ENCODE data around the gene PDE4D. TPM values are rescaled to one million over a fixed set of nuclear protein-coding genes. Genes with fewer than 3 reads are reported as not detected.

The PDE4D gene
- total RNA-seq, 1 experiment from 2014 or later, result 3.6 TPM

DNA sequence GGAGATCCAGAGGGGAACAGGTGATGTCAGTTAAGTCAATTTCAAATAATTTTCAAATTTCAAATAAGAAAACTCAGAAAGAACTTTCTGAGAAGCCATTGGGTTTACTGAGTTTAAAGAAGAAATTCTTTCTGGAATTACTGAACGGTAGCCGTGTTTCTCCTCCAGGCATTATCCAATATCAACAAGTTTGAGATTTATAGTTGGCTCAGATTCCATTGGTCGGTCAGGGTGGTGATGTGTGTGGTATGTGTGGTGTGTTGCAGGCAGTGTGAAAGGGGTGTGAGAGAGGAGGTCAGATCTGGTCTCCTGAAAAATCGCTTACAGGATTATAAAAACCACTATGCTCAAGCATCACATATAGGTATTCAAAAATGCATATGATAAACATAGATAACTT is 60.1 kb downstream of the PDE4D start:
- intact Hi-C loops (cut with micrococcal nuclease), result no loop called here
- H3K27me3 ChIP-seq (ENCODE audit: low read length), result peaks cover 18% of the 10 kb centered on the region; the same call in 1 of the 2 replicates
- H3K4me1 ChIP-seq (ENCODE audit: insufficient read depth, low read length), result no peaks in the 10 kb centered on the region
- ATAC-seq, result no peak
- no peak for DNase-seq
- H3K9me3 ChIP-seq (ENCODE audit: low read length), result no peaks in the 10 kb centered on the region
- H4K20me1 ChIP-seq (ENCODE audit: low read length), result no peaks in the 10 kb centered on the region
- H3K79me2 ChIP-seq (ENCODE audit: low read length), result no peaks in the 10 kb centered on the region
- TF ChIP-seq EZH2phosphoT487 (IDR thresholded peaks at IDR 0.05; ENCODE audit: borderline replicate concordance, low read length) (no peak), EZH2 (IDR thresholded peaks at IDR 0.05; ENCODE audit: low read length, unreplicated experiment) (no peak)
- TF ChIP-seq, protein P1, sequence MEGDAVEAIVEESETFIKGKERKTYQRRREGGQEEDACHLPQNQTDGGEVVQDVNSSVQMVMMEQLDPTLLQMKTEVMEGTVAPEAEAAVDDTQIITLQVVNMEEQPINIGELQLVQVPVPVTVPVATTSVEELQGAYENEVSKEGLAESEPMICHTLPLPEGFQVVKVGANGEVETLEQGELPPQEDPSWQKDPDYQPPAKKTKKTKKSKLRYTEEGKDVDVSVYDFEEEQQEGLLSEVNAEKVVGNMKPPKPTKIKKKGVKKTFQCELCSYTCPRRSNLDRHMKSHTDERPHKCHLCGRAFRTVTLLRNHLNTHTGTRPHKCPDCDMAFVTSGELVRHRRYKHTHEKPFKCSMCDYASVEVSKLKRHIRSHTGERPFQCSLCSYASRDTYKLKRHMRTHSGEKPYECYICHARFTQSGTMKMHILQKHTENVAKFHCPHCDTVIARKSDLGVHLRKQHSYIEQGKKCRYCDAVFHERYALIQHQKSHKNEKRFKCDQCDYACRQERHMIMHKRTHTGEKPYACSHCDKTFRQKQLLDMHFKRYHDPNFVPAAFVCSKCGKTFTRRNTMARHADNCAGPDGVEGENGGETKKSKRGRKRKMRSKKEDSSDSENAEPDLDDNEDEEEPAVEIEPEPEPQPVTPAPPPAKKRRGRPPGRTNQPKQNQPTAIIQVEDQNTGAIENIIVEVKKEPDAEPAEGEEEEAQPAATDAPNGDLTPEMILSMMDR (conservative IDR thresholded peaks at IDR 0.05; ENCODE audit: low read depth, low read length), result no peak
- H3K36me3 ChIP-seq (ENCODE audit: low read depth, low read length), result no peaks in the 10 kb centered on the region
- no peak overlapping the region for H3K4me2 ChIP-seq (ENCODE audit: low read length)
- ChIA-PET POLR2A (ENCODE audit: unreplicated experiment) (no interaction called here), CTCF (no interaction called here)
- no peaks in the 10 kb centered on the region for H3F3A ChIP-seq (ENCODE audit: low read length, unreplicated experiment)
- H2AFZ ChIP-seq (ENCODE audit: low read length), result no peak overlapping the region
- H3K9ac ChIP-seq (ENCODE audit: low read length), result no peak overlapping the region
- H3K27ac ChIP-seq (ENCODE audit: low read length), result no peak overlapping the region
- BruUV-seq (replicated peaks), result no TSS peak
- H3K9me2 ChIP-seq (replicated peaks; ENCODE audit: low read length), result no peaks in the 10 kb centered on the region
- H3K4me3 ChIP-seq (ENCODE audit: low read length), result no peak overlapping the region

- Histone ChIP-seq H3F3A (ENCODE audit: low read length, unreplicated experiment) (no peaks in the 10 kb centered on the region), H3K27ac (ENCODE audit: low read length) (no peak overlapping the region), H4K20me1 (ENCODE audit: low read length) (no peaks in the 10 kb centered on the region), H3K9ac (ENCODE audit: low read length) (no peak overlapping the region), H3K27me3 (ENCODE audit: low read length) (peaks cover 18% of the 10 kb centered on the region; the same call in 1 of the 2 replicates), H3K79me2 (ENCODE audit: low read length) (no peaks in the 10 kb centered on the region), H3K9me3 (ENCODE audit: low read length) (no peaks in the 10 kb centered on the region), H3K4me1 (ENCODE audit: insufficient read depth, low read length) (no peaks in the 10 kb centered on the region), H3K9me2 (replicated peaks; ENCODE audit: low read length) (no peaks in the 10 kb centered on the region), H3K4me3 (ENCODE audit: low read length) (no peak overlapping the region), H2AFZ (ENCODE audit: low read length) (no peak overlapping the region), H3K4me2 (ENCODE audit: low read length) (no peak overlapping the region), H3K36me3 (ENCODE audit: low read depth, low read length) (no peaks in the 10 kb centered on the region)
- TF ChIP-seq, protein P1 (conservative IDR thresholded peaks at IDR 0.05; ENCODE audit: low read depth, low read length), result no peak
- TF ChIP-seq EZH2 (IDR thresholded peaks at IDR 0.05; ENCODE audit: low read length, unreplicated experiment) (no peak), EZH2phosphoT487 (IDR thresholded peaks at IDR 0.05; ENCODE audit: borderline replicate concordance, low read length) (no peak)
- ChIA-PET CTCF (no interaction called here), POLR2A (ENCODE audit: unreplicated experiment) (no interaction called here)
- intact Hi-C loops (cut with micrococcal nuclease), result no loop called here
- BruUV-seq (replicated peaks), result no TSS peak
- ATAC-seq (no peak), DNase-seq (no peak)
Observed at GRCh38 chr5:59832577-59833301, 60.8 kb downstream of the PDE4D start.

DNA sequence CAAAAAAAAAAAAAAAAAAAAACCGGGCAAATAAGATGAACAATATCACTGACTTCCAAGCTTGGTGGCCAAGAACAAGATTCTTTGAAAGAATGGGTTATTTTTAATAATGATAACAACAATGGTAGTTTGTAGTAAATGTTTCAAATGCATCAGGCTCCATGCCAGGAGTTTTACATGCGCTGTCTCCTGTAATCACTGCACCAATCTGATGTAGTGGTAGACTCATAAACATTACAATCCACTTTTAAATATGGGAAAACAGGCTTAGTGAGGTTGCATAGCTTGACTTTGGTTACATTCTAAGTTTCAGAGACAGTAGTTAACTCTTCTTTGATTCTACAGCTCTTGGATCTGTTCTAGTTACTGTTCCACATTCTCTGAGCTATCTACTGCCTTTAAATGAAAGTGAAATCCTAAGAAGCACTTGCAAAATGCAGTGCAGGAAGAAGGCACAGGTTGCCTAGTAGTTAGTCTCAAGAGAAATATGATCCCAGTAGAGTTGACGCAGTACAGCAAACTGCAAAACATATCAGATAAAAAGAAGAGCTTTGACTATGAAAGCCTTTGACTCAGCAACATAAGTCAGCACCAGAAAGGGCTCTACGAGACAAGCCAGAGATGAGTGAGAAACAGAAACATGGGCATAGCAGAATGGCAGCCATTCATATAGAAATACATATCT is 62.1 kb downstream of the PDE4D start:
- TF ChIP-seq EZH2phosphoT487 (IDR thresholded peaks at IDR 0.05; ENCODE audit: borderline replicate concordance, low read length) (no peak), EZH2 (IDR thresholded peaks at IDR 0.05; ENCODE audit: low read length, unreplicated experiment) (no peak)
- TF ChIP-seq, protein P1 (conservative IDR thresholded peaks at IDR 0.05; ENCODE audit: low read depth, low read length), result no peak
- Histone ChIP-seq H3K4me1 (ENCODE audit: insufficient read depth, low read length) (no peaks in the 10 kb centered on the region), H3K9me2 (replicated peaks; ENCODE audit: low read length) (no peaks in the 10 kb centered on the region), H3F3A (ENCODE audit: low read length, unreplicated experiment) (no peaks in the 10 kb centered on the region), H2AFZ (ENCODE audit: low read length) (no peak overlapping the region), H3K79me2 (ENCODE audit: low read length) (no peaks in the 10 kb centered on the region), H3K4me3 (ENCODE audit: low read length) (no peak overlapping the region), H3K36me3 (ENCODE audit: low read depth, low read length) (no peaks in the 10 kb centered on the region), H3K9ac (ENCODE audit: low read length) (no peak overlapping the region), H3K4me2 (ENCODE audit: low read length) (no peak overlapping the region), H4K20me1 (ENCODE audit: low read length) (no peaks in the 10 kb centered on the region), H3K9me3 (ENCODE audit: low read length) (no peaks in the 10 kb centered on the region), H3K27ac (ENCODE audit: low read length) (no peak overlapping the region), H3K27me3 (ENCODE audit: low read length) (peaks cover 18% of the 10 kb centered on the region; the same call in 1 of the 2 replicates)
- BruUV-seq (replicated peaks), result no TSS peak
- ATAC-seq (no peak), DNase-seq (no peak)
- ChIA-PET POLR2A (ENCODE audit: unreplicated experiment) (no interaction called here), CTCF (interaction anchor here (0.5 kb wide), 1 partner anchor 106 kb away, joined by 3 read pairs; no protein-coding TSS in a partner anchor)
- intact Hi-C loops (cut with micrococcal nuclease), result no loop called here
